Stimulated activated CD4-positive, alpha-beta T cell treated with anti-CD3 and anti-CD28 coated beads, Interleukin-12 subunit alpha, Interleukin-12 subunit beta, amount 100 ng/mL, for 48 hours (primary cell): ENCODE measurements around the gene CENPV.
A peak's percentile ranks its signal among the peaks of the same experiment; 100 is the strongest.
"Not testable (repeated sequence)": the region's sequence is repeated elsewhere in the genome, so short reads cannot be mapped to it uniquely, and the experiment has no call there.

Source experiments
- DNase-seq, 3 donors: peaks; one replicate each; pipeline ENCODE4 v3.0.0-alpha.2; 2020; ENCODE audit warnings: low read depth in 2 of 3, low spot score in 1 of 3

CENPV gene

DNA sequence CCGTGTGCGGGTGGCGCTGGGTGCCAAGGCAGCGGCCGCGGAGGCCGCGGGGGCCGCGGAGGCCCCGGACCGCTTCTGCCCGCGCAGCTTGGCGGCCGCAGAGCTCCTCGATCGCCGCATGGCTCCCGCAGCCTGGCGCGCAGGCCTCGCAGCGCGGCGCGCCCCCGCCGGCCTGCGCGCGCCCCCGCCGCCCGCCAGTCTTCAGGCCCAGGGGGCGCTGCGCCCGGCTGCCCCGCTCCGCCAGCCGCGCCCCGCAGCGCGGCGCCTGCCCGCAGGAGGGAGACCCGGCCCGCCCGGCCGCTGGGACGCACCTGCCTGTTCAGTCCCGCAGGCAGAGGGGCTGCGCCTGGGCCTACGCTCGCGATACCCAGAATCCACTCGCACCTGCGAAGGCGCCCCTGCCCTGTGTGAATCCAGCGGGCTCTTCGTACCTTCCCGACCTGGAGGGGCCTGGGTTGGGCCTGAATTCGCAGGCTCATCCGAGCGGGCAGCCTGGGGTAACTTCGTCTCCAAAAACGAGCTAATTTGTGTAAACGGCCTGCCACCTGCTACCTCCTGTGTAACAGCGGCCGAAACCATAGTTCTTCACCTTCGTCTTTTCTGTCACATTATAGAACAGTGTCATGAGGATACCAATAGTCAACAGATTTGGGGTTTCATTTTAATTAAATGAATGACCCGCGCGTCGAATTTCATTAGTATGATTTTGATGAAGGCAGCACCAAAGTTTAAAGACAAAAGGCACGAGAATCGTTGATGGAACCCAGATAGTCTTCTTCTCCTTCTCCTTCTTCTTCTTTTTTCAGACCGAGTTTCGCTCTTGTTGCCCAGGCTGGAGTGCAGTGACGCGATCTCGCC, at the start of gene CENPV:
Gene CENPV, minus strand, starts transcription at position 153 of the 858 bp plus-strand sequence. Its CDS starts 33 bp downstream, at position 120.
- DNase-seq: peak; percentile 29 to 51 (median 45)

DNA sequence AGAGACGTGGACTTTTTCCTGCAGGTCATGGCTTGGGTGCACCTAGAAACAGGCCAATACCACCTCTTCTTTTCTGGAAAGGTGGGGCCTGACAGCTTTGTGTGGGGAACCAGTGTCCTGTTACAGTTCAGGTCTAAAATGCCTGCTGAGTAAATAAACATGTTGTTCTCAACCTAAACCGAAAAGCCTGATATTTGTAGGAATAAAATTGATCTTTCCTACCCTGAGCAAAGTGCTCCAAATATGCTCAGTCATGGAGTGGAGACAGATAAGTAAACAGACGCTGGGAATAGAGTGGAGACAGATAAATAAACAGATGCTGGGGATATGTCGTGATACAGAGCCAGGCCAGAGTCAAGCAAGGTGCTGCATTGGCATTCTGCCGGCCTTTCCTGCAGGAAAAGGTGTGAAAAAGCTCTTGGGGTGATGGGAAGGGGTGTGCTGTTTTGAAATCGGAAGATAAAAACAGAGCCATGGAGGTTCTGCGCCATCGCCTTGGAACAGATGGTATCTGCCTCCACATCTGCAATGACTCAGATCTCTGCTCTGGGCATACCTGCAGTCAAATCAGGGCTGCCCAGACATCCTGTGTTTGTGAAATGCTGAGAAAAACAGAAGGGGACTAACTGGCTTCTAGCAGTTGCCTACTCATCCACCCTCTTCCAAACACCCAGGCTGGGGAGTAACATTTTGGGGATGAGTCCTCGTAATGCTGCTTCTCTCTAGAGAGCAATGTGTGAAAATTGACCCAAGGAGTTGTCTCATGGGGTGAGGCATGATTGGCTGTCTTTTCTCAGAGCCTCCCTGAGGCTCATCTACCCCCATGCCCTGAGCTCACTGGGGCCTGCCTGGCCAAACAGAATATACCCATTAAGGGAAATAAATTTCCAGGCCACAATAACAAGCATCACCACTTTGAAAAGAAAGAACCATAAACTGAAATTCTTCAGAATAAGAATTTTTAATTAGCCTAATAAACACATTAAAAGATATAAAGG, 45.3 kb upstream of the CENPV start:
- DNase-seq: no peak

- DNase-seq: not testable (repeated sequence)
Observed at GRCh38 chr17:16396693-16397092, 43.4 kb upstream of the CENPV start.

- DNase-seq: not testable (repeated sequence)
Observed at GRCh38 chr17:16395887-16396286, 42.6 kb upstream of the CENPV start.

DNA sequence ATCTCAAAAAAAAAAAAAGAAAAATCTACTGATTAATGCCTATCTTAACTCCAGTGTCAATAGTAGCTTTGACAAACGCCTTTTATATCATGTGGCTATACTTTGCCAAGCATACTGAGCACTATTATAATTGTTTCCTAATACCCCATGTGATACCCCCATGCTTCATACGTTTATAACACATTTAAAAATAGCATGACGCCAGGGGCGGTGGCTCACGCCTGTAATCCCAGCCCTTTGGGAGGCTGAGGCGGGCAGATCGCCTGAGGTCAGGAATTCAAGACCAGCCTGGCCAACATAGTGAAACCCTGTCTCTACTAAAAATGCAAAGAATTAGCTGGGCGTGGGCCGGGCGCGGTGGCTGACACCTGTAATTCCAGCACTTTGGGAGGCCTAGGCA, 39.2 kb upstream of the CENPV start:
- DNase-seq: not testable (repeated sequence)

DNA sequence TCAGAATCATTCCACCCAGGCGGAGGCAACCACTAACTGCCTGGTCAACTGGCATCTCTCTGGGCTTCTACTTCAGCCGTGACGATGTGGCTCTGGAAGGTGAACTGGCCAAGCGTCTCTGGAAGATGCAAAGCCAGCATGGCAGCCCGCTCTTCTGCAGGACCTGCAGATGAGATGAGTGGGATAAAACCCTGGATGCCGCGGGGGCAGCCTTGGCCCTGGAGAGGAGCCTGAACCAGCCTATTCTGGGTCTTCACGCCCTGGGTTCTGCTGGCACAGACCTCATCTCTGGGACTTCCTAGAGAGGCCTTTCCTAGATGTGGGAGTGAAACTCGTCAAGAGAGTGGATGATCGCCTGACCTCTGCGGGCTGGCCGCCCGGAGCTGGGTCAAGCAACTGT, 38.2 kb upstream of the CENPV start:
- no peak for DNase-seq

GRCh38 chr17:16386126-16386507, 32.8 kb upstream of the CENPV start:
- DNase-seq: not testable (repeated sequence)

- no peak for DNase-seq
Observed at GRCh38 chr17:16384557-16384956, 31.3 kb upstream of the CENPV start.

DNA sequence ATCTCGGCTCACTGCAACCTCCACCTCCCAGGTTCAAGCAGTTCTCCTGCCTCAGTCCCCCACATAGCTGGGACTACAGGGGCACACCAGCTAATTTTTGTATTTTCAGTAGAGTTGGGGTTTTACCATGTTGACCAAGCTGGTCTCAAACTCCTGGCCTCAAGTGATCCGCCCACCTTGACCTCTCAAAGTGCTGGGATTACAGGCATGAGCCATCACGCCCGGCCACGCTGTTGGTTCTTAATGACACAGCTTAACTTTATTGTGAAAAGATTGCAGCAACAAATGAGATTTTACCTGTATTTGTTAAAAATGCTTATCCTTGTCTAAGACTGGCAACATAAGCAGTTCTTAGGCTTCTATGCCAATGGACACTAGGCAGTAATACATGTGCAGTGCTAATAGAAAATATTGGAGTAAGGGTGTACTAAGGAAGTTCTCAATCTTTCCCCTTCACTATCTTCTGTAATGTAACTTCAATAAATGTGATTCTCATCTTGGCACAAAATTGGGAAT, 30.6 kb upstream of the CENPV start:
- no peak for DNase-seq

DNA sequence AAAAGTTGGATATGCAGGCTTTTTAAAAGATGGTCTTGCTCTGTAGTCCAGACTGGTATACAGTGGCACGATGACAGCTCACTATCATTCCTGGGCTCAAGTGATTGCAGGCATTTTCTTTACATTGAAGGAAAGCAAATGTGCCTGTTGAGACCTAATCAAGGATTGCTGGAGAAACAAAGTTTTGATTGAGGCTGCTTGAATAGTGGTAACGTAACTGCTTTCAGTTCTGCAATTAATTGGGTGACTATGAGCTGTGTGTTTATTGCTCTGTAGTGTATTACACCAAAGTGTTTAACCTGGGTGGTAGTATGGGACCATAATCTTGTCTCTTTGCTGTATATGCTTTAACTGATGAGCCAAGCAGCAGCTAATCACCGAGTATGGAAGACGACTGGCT, 29.9 kb upstream of the CENPV start:
- DNase-seq: no peak

GRCh38 chr17:16381496-16381820, 28.2 kb upstream of the CENPV start:
- DNase-seq: peak in 2 of 3 donors; percentile 24 to 37

DNA sequence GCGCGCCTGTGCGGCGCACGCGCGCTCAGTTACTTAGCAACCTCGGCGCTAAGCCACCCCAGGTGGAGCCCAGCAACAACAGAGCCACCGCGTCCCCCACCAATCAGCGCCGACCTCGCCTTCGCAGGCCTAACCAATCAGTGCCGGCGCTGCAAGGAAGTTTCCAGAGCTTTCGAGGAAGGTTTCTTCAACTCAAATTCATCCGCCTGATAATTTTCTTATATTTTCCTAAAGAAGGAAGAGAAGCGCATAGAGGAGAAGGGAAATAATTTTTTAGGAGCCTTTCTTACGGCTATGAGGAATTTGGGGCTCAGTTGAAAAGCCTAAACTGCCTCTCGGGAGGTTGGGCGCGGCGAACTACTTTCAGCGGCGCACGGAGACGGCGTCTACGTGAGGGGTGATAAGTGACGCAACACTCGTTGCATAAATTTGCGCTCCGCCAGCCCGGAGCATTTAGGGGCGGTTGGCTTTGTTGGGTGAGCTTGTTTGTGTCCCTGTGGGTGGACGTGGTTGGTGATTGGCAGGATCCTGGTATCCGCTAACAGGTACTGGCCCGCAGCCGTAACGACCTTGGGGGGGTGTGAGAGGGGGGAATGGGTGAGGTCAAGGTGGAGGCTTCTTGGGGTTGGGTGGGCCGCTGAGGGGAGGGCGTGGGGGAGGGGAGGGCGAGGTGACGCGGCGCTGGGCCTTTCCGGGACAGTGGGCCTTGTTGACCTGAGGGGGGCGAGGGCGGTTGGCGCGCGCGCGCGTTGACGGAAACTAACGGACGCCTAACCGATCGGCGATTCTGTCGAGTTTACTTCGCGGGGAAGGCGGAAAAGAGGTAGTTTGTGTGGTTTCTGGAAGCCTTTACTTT, 27.6 kb upstream of the CENPV start, which contains the start of gene UBB:
Gene UBB, plus strand, starts transcription at position 452 of the 856 bp plus-strand sequence. CDS start 817 bp downstream, outside the sequence.
- peak; percentile 85 to 92 (median 91) for DNase-seq

GRCh38 chr17:16379654-16380053, 26.4 kb upstream of the CENPV start:
- no peak for DNase-seq

- DNase-seq: no peak
Observed at GRCh38 chr17:16378636-16379282, 25.5 kb upstream of the CENPV start.

DNA sequence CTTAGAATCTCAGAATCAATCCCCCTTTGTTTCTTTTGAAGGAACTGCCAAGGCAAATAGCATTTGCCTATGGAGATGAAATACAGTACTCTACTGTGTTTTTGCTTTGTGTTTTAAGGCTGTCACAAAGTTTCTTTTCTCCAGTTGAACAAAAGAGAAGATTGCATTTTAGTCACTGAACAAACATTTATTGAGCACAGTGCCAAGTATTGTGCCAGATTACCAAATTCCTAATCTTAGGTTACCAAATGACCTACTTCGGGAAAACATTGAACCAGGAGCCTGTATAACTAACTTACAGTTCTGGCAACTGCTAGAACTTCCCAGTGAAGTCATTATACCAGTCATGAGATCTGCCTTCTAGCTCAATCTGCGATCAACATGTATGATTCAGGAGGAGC, 24.7 kb upstream of the CENPV start:
- DNase-seq: no peak

DNA sequence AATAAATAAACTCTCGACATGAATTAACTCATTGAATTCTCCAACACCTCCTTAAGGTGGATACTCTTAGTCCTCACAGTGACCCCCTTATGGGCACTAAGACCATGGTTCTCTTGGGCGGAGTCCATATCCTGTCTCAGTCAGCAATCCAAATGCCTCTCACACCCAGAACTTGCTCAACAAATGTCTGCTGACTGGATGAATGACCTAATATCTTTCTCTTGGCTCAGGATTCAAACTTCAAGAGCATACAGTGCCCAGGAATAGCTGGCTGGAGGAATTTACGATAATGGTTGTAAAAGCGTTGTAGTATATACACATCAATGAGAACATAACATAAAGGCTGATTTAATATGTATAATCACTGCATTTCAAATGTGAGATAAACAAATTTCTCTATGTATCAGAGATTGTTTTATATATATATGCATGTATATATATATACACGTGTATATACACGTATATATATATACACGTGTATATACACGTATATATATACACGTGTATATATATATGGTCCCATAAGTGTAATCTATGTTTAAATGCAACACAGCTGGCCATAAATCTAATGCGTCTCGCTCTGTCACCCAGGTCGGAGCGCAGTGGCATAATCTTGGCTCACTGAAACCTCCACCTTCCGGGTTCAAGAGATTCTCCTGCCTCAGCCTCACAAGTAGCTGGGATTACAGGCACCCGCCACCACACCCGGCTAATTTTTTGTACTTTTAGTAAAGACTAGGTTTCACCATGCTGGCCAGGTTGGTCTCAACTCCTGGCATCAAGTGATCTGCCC, 21.1 kb upstream of the CENPV start:
- DNase-seq: no peak

DNA sequence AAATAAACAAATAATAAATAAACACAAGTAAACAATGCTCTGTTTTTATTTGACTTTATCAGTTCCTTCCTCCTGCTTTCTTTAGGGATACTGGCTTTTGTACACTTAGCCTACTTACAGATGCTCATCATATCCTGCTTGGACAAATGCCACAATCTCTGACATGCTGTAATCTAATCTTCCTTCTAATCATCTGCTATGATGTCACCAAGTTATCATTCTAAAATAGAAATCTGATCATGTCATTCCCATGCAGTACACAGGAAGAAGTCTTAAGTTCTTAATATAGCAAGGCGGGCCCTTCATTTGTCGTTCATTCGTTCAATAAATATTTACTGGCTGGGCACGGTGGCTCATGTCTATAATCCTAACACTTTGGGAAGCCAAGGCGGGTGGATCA, 18.5 kb upstream of the CENPV start:
- no peak for DNase-seq

- DNase-seq: no peak
Observed at GRCh38 chr17:16364625-16365024, 11.4 kb upstream of the CENPV start.
